ENCODE data around the gene SOWAHA.

DNA sequence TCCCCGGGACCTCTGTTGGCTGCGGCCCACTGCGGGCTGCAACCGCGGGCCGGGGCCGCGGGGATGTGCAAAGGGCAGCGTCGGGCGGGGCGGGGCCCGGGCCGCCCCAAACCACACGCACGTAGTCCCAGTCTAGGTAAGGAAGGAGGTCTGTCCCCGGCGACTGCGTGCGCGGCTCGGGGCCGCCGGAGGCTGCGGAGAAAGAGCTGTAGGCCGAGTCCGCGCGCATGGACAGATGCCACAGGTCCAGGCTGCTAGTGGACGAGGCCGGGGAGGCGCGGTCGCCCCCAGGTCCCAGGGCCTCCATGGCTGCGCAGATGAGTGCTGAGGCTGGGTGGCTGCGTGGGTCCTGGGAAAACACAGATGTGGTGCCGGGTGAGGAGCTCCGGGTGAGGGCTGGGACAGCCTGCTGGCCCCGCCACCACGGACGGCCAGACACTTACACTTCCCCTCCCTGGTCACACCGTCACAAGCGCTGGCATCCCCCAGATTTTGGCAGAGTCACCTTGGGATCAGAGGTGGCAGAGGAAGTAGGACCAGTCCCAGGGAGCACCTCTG lies 12.8 kb downstream of the SOWAHA start:
- TF ChIP-seq ELF1 (IDR thresholded peaks at IDR 0.05; ENCODE audit: borderline replicate concordance, low read depth) (no peak), SP1 (IDR thresholded peaks at IDR 0.05; ENCODE audit: low read depth) (no peak), RAD21 (IDR thresholded peaks at IDR 0.05; ENCODE audit: low read depth) (no peak), ZNF274 (IDR thresholded peaks at IDR 0.05; ENCODE audit: low read depth, low read length) (no peak), EGR1 (IDR thresholded peaks at IDR 0.05; ENCODE audit: low read depth) (no peak), EZH2phosphoT487 (IDR thresholded peaks at IDR 0.05; ENCODE audit: borderline replicate concordance) (no peak), POLR2A (IDR thresholded peaks at IDR 0.05; ENCODE audit: borderline replicate concordance, extremely low read depth, insufficient read depth, insufficient read length) (no peak), EZH2 (IDR thresholded peaks at IDR 0.05) (no peak), JUND (IDR thresholded peaks at IDR 0.05) (no peak), YY1 (IDR thresholded peaks at IDR 0.05; ENCODE audit: extremely low read depth, insufficient replicate concordance, low read depth, low read length) (no peak), POLR2AphosphoS5 (IDR thresholded peaks at IDR 0.05; ENCODE audit: low read depth, low read length) (no peak)
- TF ChIP-seq, protein P1, sequence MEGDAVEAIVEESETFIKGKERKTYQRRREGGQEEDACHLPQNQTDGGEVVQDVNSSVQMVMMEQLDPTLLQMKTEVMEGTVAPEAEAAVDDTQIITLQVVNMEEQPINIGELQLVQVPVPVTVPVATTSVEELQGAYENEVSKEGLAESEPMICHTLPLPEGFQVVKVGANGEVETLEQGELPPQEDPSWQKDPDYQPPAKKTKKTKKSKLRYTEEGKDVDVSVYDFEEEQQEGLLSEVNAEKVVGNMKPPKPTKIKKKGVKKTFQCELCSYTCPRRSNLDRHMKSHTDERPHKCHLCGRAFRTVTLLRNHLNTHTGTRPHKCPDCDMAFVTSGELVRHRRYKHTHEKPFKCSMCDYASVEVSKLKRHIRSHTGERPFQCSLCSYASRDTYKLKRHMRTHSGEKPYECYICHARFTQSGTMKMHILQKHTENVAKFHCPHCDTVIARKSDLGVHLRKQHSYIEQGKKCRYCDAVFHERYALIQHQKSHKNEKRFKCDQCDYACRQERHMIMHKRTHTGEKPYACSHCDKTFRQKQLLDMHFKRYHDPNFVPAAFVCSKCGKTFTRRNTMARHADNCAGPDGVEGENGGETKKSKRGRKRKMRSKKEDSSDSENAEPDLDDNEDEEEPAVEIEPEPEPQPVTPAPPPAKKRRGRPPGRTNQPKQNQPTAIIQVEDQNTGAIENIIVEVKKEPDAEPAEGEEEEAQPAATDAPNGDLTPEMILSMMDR (IDR thresholded peaks at IDR 0.05 in 2 of 3, conservative IDR thresholded peaks at IDR 0.05 in 1 of 3; ENCODE audit: borderline replicate concordance in 1 of 3, insufficient read depth in 1 of 3, low read depth in 2 of 3, low read length in 2 of 3) = no peak
- TF ChIP-seq, protein P2, sequence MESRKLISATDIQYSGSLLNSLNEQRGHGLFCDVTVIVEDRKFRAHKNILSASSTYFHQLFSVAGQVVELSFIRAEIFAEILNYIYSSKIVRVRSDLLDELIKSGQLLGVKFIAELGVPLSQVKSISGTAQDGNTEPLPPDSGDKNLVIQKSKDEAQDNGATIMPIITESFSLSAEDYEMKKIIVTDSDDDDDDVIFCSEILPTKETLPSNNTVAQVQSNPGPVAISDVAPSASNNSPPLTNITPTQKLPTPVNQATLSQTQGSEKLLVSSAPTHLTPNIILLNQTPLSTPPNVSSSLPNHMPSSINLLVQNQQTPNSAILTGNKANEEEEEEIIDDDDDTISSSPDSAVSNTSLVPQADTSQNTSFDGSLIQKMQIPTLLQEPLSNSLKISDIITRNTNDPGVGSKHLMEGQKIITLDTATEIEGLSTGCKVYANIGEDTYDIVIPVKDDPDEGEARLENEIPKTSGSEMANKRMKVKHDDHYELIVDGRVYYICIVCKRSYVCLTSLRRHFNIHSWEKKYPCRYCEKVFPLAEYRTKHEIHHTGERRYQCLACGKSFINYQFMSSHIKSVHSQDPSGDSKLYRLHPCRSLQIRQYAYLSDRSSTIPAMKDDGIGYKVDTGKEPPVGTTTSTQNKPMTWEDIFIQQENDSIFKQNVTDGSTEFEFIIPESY (IDR thresholded peaks at IDR 0.05; ENCODE audit: extremely low read depth, insufficient replicate concordance, low read length) = no peak
- TF ChIP-seq, protein P3, sequence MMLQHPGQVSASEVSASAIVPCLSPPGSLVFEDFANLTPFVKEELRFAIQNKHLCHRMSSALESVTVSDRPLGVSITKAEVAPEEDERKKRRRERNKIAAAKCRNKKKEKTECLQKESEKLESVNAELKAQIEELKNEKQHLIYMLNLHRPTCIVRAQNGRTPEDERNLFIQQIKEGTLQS (IDR thresholded peaks at IDR 0.05) = no peak

Measured in HCT116 (cell line).